Astrocyte (in vitro differentiated cells and primary cell): ENCODE results near the gene PAX1.

Experiments used
- EZH2 ChIP-seq: IDR thresholded peaks from 2 replicates; pipeline ENCODE4 v1.6.1; 2012; ENCODE audit warnings: mild to moderate bottlenecking, low read length, inconsistent platforms; ENCODE audit not compliant: insufficient read depth
- TF ChIP-seq, protein P1 (sequence below): IDR thresholded peaks from 2 replicates; pipeline ENCODE4 v1.5.1; 2011; ENCODE audit warnings: low read depth, mild to moderate bottlenecking, inconsistent platforms, low read length, moderate library complexity; ENCODE audit not compliant: insufficient read depth

DNA sequence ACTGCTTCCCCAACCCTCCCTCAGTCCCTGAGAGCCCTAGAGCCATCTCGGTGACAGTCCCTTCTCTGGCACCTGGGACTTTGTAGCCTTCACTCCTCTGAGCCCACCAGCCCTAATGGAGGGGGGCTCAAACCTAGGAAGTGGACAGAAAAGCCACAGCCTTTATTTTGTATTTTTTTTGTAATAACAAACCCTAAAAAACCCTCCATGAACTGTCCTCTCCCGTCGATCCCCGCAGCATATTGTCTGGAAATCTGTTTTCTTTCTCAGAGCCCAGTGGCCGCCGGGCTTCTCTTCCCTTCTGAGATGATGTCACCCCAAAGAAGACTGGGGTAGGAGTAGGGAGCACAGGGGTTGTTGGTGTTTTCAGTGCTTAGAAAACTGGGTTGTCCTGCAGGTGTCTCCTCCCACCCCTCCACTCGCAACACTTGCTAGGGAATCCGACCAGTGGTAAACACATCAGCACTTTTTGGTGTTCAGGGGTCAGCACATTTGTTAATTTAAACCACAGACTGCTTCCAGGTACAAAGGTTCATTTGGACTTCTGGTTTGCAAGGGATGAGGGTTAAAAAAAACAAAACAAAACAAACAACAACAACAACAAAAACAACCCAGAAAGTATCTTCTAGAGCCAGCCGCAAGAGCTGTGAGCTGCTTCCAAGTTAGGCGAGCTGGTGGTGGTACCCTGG lies 9.9 kb downstream of the PAX1 start:
- TF ChIP-seq, protein P1, sequence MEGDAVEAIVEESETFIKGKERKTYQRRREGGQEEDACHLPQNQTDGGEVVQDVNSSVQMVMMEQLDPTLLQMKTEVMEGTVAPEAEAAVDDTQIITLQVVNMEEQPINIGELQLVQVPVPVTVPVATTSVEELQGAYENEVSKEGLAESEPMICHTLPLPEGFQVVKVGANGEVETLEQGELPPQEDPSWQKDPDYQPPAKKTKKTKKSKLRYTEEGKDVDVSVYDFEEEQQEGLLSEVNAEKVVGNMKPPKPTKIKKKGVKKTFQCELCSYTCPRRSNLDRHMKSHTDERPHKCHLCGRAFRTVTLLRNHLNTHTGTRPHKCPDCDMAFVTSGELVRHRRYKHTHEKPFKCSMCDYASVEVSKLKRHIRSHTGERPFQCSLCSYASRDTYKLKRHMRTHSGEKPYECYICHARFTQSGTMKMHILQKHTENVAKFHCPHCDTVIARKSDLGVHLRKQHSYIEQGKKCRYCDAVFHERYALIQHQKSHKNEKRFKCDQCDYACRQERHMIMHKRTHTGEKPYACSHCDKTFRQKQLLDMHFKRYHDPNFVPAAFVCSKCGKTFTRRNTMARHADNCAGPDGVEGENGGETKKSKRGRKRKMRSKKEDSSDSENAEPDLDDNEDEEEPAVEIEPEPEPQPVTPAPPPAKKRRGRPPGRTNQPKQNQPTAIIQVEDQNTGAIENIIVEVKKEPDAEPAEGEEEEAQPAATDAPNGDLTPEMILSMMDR = no peak
- TF ChIP-seq EZH2 = no peak
